HepG2 (cell line): ENCODE data around the gene CATSPERB. TPM values are rescaled to one million over a fixed set of nuclear protein-coding genes. Genes with fewer than 3 reads are reported as not detected.

Experiments used
- ATAC-seq: fragments of 200-7000 bp; cut with Tn5 transposase; 3 replicates; pipeline ENCODE4 v1.9.1; 2020; ENCODE audit warnings: mild to moderate bottlenecking, moderate library complexity
- BruUV-seq: library from RNA; stranded (reverse); fragments of 400-500 nt; replicated peaks from 2 replicates; lab custom pipeline; 2021; lab: Mats Ljungman, UMichigan
- CTCF ChIA-PET: fragments of 300-600 bp; formaldehyde crosslinking; extraction: SDS; loops from one replicate; lab custom pipeline; 2021; ENCODE audit warnings: low total read pairs, inconsistent platforms, low intra/inter-chr PET ratio; lab: Yijun Ruan, JAX
- POLR2A ChIA-PET: fragments of 350-600 bp; sonication (Branson Sonifier 250); formaldehyde crosslinking; loops from one replicate; lab custom pipeline; 2020; ENCODE audit warnings: antibody characterized with exemption, inconsistent platforms; lab: Yijun Ruan, JAX
- DNase-seq: peaks from one replicate; pipeline ENCODE4 v3.0.0-alpha.2; 2015; ENCODE audit warnings: low spot score
- FAIRE-seq: peaks from 3 replicates; lab custom pipeline; 2011; peaks lifted over from hg19 to GRCh38; lab: Jason Lieb, UNC
- H2AFZ ChIP-seq: one replicate; pipeline ENCODE4 v1.6.1; 2011; ENCODE audit warnings: low read length, inconsistent platforms
- H3K27ac ChIP-seq: fragments of 300-600 bp; 3 replicates; pipeline ENCODE4 v1.8.0; 2011; ENCODE audit warnings: mixed run types, mild to moderate bottlenecking, mixed read lengths, low read length, inconsistent platforms; ENCODE audit not compliant: insufficient read depth; ENCODE audit errors: extremely low read length
- H3K27me3 ChIP-seq, 2 experiments: fragments of 200-600 bp in 1 of 2; 2 replicates in 1 of 2; 3 replicates in 1 of 2; pipeline versions ENCODE4 v1.6.0 to v1.8.0; 2011; ENCODE audit warnings: low read length in 2 of 2, mild to moderate bottlenecking in 2 of 2, moderate library complexity in 2 of 2, inconsistent platforms in 1 of 2; ENCODE audit not compliant: insufficient read depth in 2 of 2, control insufficient read depth in 1 of 2
- H3K36me3 ChIP-seq, 2 experiments: fragments of 200-600 bp in 1 of 2; replicated peaks in 1 of 2; 2 replicates in 1 of 2; 3 replicates in 1 of 2; pipeline versions ENCODE4 v1.5.1 to v1.8.0; 2011; ENCODE audit warnings: low read length in 2 of 2, inconsistent platforms in 1 of 2; ENCODE audit not compliant: insufficient read depth in 2 of 2, control insufficient read depth in 1 of 2
- H3K4me1 ChIP-seq: 2 replicates; pipeline ENCODE4 v1.5.1; 2012; ENCODE audit warnings: low read length, inconsistent platforms; ENCODE audit not compliant: insufficient read depth
- H3K4me2 ChIP-seq: 2 replicates; pipeline ENCODE4 v1.6.0; 2011; ENCODE audit warnings: low read depth, low read length, inconsistent platforms
- H3K4me3 ChIP-seq, 3 experiments: fragments of 200-600 bp in 1 of 3; sonication (generic), shearing (Covaris generic) in 1 of 3; replicated peaks in 1 of 3; 2 replicates each; pipeline ENCODE4 v1.5.1; 2011 to 2016; ENCODE audit warnings: low read length in 3 of 3, inconsistent platforms in 2 of 3, low read depth in 2 of 3, mild to moderate bottlenecking in 2 of 3, control low read depth in 1 of 3, mixed read lengths in 1 of 3; ENCODE audit not compliant: insufficient read depth in 1 of 3
- H3K79me2 ChIP-seq: one replicate; pipeline ENCODE4 v1.6.1; 2011; ENCODE audit warnings: low read length, inconsistent platforms; ENCODE audit not compliant: insufficient read depth
- H3K9ac ChIP-seq: 2 replicates; pipeline ENCODE4 v1.6.0; 2011; ENCODE audit warnings: mild to moderate bottlenecking, low read depth, low read length, inconsistent platforms; ENCODE audit not compliant: insufficient read depth
- H3K9me3 ChIP-seq: 2 replicates; pipeline ENCODE4 v1.5.1; 2012; ENCODE audit warnings: mild to moderate bottlenecking, low read length
- H4K20me1 ChIP-seq: 2 replicates; pipeline ENCODE4 v1.6.0; 2011; ENCODE audit warnings: inconsistent platforms, mild to moderate bottlenecking, low read length, moderate library complexity; ENCODE audit not compliant: insufficient read depth
- CEBPB ChIP-seq: IDR thresholded peaks from 2 replicates; pipeline ENCODE4 v1.6.1; 2011; ENCODE audit warnings: low read depth, low read length, improper control_type of control experiment, borderline replicate concordance
- CENPX ChIP-seq: sonication (generic); formaldehyde crosslinking; IDR thresholded peaks from 2 replicates; pipeline ENCODE4 v1.9.0; 2021; ENCODE audit warnings: mild to moderate bottlenecking, missing genetic modification reagents, moderate library complexity
- ERF ChIP-seq: IDR thresholded peaks from 2 replicates; pipeline ENCODE4 v1.6.1; 2018; ENCODE audit warnings: missing biosample characterization, missing genetic modification reagents
- ISL2 ChIP-seq: sonication (generic); formaldehyde crosslinking; IDR thresholded peaks from 2 replicates; pipeline ENCODE4 v1.5.0; 2020; ENCODE audit warnings: missing genetic modification reagents
- JDP2 ChIP-seq: sonication (generic); formaldehyde crosslinking; IDR thresholded peaks from 2 replicates; pipeline ENCODE4 v1.8.1; 2022; ENCODE audit warnings: missing genetic modification reagents, borderline replicate concordance
- KDM2A ChIP-seq: sonication (generic); formaldehyde crosslinking; IDR thresholded peaks from 2 replicates; pipeline ENCODE4 v1.4.0; 2020; ENCODE audit warnings: low read depth, missing genetic modification reagents, borderline replicate concordance
- MAX ChIP-seq: IDR thresholded peaks from 2 replicates; pipeline ENCODE4 v1.6.1; 2012; ENCODE audit warnings: inconsistent platforms
- SIN3A ChIP-seq: IDR thresholded peaks from 2 replicates; pipeline ENCODE4 v1.6.1; 2011; ENCODE audit warnings: low read depth, mild to moderate bottlenecking, control low read depth, low read length, borderline replicate concordance
- TFAP4 ChIP-seq: sonication (generic); IDR thresholded peaks from 2 replicates; pipeline ENCODE4 v1.6.1; 2016; ENCODE audit warnings: low read depth, borderline replicate concordance
- ZNF3 ChIP-seq: IDR thresholded peaks from 2 replicates; pipeline ENCODE4 v1.7.0; 2017; ENCODE audit warnings: inconsistent platforms
- ZNF644 ChIP-seq: IDR thresholded peaks from 2 replicates; pipeline ENCODE4 v1.6.1; 2016; ENCODE audit warnings: low read depth
- ZNF687 ChIP-seq: sonication (generic); formaldehyde crosslinking; IDR thresholded peaks from 2 replicates; pipeline ENCODE4 v1.5.1; 2020; ENCODE audit warnings: mild to moderate bottlenecking, missing genetic modification reagents, moderate library complexity
- ZNF816 ChIP-seq: sonication (generic); formaldehyde crosslinking; IDR thresholded peaks from 2 replicates; pipeline ENCODE4 v1.8.0; 2022; ENCODE audit warnings: missing genetic modification reagents, mild to moderate bottlenecking, borderline replicate concordance
- WGBS: methylation state at CpG from one replicate; pipeline ENCODE4 v1.1.6; 2017; ENCODE audit warnings: low lambda C conversion rate; 5-methylcytosine and 5-hydroxymethylcytosine counted together
- in situ Hi-C: cut with HindIII; loops from 2 replicates; pipeline ENCODE4 v1.10.0; 2017; ENCODE audit warnings: low pct_unique_long_range_greater_than_20kb; ENCODE audit not compliant: extremely low pct_ligation_motif_present
- intact Hi-C: fragments of 100-400 bp; cut with micrococcal nuclease; formaldehyde crosslinking; loops from one replicate; pipeline ENCODE4 v1.10.0; 2022; ENCODE audit not compliant: unreplicated experiment
- polyA plus RNA-seq, 8 experiments: library from polyadenylated mRNA; depleted of rRNA in 3 of 8; stranded (reverse) in 7 of 8; unstranded in 1 of 8; fragments of >200 nt; fragmentation: Illumina TruSeq in 4 of 8; extraction: Trizol in 4 of 8; gene quantifications; 2 replicates each; pipeline versions ENCODE4 v1.2.1 to v1.2.3, GENCODE V29; 2011 to 2016; ENCODE audit warnings: low read depth in 4 of 8, missing spikeins in 1 of 8, mixed read lengths in 1 of 8; ENCODE audit not compliant: insufficient read depth in 1 of 8
- total RNA-seq, 5 experiments: library from RNA; depleted of rRNA; stranded (reverse); fragments of >200 nt; fragmentation: Illumina TruSeq; extraction: Trizol; gene quantifications; 2 replicates each; pipeline ENCODE4 v1.2.3, GENCODE V29; 2016; ENCODE audit warnings: low read depth in 1 of 5

The CATSPERB gene
- total and polyA plus RNA-seq, 2 of the 13 experiments (the other 11 are each of a cell fraction or from before 2014, with no cell fraction given): not detected

GRCh38 chr14:91693346-91693745, 38.5 kb downstream of the CATSPERB start:
- no peaks in the 10 kb centered on the region for H3K79me2 ChIP-seq
- FAIRE-seq (no peak), DNase-seq (peak; percentile 6), ATAC-seq (no peak; the same call in 2 of the 3 replicates)
- POLR2A ChIA-PET: no interaction called here
- H3K27me3 ChIP-seq: no peaks in the 10 kb centered on the region; a peak in 1 of 5 replicates
- H3K4me3 ChIP-seq: no peak overlapping the region
- no peaks in the 10 kb centered on the region for H3K36me3 ChIP-seq
- intact Hi-C loops (no loop called here), in situ Hi-C loops (no loop called here)
- no peak overlapping the region for H3K9ac ChIP-seq
- no peak overlapping the region for H3K27ac ChIP-seq
- no peak for TF ChIP-seq JDP2 (CRISPR knock-in tag)
- 0 out of 2 replicates have a peak, but pooled peaks have one; percentile 55 for TF ChIP-seq CEBPB
- no TSS peak for BruUV-seq
- no peaks in the 10 kb centered on the region for H3K4me1 ChIP-seq
- WGBS: no CpG with 5 or more reads among the region's 1 CpG
- no peak overlapping the region for H2AFZ ChIP-seq
- CTCF ChIA-PET: no interaction called here
- no peaks in the 10 kb centered on the region for H4K20me1 ChIP-seq
- no peak overlapping the region for H3K4me2 ChIP-seq
- H3K9me3 ChIP-seq: peaks cover 9% of the 10 kb centered on the region

GRCh38 chr14:91692075-91692474, 39.8 kb downstream of the CATSPERB start:
- Histone ChIP-seq H3K4me1 (no peaks in the 10 kb centered on the region), H3K9ac (no peak overlapping the region), H3K79me2 (no peaks in the 10 kb centered on the region), H3K36me3 (no peaks in the 10 kb centered on the region), H3K27ac (no peak overlapping the region), H2AFZ (no peak overlapping the region), H4K20me1 (no peaks in the 10 kb centered on the region), H3K27me3 (no peaks in the 10 kb centered on the region; a peak in 1 of 5 replicates), H3K9me3 (peaks cover 9% of the 10 kb centered on the region), H3K4me2 (no peak overlapping the region), H3K4me3 (no peak overlapping the region)
- CTCF ChIA-PET: no interaction called here
- WGBS: 58% methylated on average over 7 of the region's 7 CpGs
- no peak for ATAC-seq
- no peak for DNase-seq
- no peak for FAIRE-seq
- BruUV-seq: no TSS peak
- intact Hi-C loops (no loop called here), in situ Hi-C loops (no loop called here)
- POLR2A ChIA-PET: no interaction called here
- TF ChIP-seq ZNF816 (CRISPR knock-in tag): no peak
- no peak for TF ChIP-seq ISL2 (CRISPR knock-in tag)
- no peak for TF ChIP-seq MAX
- no peak for TF ChIP-seq TFAP4
- no peak for TF ChIP-seq ERF
- TF ChIP-seq ZNF3 (CRISPR knock-in tag): no peak
- TF ChIP-seq KDM2A (CRISPR knock-in tag): no peak
- no peak for TF ChIP-seq ZNF644 (CRISPR knock-in tag)
- no peak for TF ChIP-seq SIN3A
- TF ChIP-seq ZNF687 (CRISPR knock-in tag): no peak
- TF ChIP-seq CENPX (CRISPR knock-in tag): no peak
